NCI-H2171 (cell line): ENCODE data around the gene RGS16.

Experiments used
- DNase-seq: peaks from one replicate; lab custom pipeline; 2025; lab: John Stamatoyannopoulos, UW

RGS16 gene

DNA sequence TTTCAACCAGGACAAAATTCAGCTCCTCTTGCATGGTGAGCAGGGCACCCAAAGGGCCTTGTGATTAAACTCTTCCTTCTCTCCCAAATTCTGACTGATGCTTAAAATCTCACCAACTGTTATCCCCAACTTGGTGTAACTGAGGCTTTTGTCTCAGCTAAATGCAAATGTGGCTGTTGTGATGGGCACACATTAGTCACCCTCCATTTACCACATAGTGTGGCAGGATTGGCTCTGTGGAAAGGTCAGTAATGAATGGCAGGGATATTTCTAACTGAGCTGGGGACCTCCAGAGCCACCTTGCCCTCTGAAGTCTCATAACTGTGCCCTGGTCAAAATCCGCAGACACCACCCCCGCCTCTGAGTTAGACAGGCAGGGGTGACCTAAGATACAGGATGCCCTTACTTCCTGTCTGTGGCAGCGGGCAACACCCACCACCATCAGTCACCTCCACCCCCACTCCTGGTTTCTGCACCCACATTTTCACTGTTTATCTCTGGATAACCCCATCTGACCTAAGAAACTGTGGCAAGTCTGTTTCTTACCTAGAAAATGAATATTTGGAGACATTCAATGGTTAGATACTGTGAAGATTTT is 25.4 kb upstream of the RGS16 start:
- no peak for DNase-seq

DNA sequence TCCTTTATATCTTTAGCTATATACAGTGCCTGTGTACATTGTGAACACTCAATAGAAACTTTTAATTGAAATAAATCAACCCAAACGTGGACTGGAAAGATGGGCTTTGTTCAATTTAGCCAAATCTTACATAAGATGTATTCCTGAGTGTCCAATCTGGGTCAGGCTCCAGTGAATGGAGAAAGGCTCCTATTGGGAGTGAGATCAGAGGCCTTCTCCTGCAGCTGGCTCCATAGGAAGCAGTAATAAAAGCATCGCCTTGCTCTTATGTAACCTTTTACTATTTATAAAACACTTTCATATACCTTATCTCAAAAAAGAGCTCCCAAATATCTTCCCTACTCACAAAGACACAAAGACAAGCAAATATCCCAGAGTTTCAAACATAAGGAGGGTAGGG is 24.9 kb upstream of the RGS16 start:
- DNase-seq = no peak

DNA sequence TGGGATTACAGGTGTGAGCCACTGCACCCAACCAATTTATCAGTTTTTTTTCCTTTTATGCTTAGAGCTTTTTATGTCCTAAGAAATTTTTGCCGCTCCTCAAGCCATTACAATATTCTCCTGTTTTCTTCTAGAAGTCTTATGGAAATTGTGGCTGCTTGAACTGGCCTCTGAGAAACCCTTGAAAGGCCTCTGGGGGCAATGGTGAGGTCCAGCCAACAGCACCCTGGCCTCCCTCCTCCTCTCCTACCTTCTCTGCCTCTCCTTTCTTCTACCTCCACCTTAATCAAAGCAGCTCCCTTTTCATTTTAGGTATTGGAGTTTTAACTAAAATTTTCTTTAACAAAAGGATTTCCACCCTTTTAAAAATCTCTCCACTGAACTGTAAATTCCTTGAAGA is 24.5 kb upstream of the RGS16 start:
- DNase-seq = no peak

DNA sequence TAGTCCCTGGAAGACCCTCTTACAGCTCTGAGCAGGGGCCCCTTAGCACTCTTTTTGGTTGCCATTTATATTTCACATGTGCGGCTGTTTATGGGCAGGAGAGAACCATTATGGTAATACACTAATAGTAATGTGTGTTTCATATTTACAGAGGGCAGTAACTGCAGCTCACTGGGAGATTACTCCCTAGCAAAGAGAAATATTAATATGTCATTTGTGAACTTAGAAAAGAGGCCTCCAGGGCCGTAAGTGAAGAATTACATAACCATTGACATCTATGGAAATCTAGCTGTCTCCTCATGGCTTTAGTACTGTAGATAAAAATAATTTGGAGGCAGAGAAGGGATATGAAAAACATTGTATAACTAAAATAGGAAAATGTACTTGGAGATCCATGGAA is 23.4 kb upstream of the RGS16 start:
- no peak for DNase-seq

DNA sequence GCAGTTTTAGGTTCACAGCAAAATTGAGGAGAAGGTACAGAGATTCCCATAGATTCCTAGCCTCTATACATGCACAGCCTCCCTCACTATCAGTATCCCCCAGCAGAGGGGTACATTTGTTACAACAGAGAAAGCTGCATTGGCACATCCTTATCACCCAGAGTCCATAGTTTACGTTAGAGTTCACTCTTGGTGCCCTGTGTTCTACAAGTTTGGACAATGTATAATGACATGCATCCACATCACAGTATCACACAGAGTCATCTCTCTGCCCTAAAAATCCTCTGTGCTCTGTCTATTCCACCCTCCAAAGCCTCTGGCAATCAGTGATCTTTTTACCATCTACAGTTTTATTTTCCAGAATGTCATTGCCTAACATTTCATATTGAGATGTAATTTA is 22.3 kb upstream of the RGS16 start:
- no peak for DNase-seq

DNA sequence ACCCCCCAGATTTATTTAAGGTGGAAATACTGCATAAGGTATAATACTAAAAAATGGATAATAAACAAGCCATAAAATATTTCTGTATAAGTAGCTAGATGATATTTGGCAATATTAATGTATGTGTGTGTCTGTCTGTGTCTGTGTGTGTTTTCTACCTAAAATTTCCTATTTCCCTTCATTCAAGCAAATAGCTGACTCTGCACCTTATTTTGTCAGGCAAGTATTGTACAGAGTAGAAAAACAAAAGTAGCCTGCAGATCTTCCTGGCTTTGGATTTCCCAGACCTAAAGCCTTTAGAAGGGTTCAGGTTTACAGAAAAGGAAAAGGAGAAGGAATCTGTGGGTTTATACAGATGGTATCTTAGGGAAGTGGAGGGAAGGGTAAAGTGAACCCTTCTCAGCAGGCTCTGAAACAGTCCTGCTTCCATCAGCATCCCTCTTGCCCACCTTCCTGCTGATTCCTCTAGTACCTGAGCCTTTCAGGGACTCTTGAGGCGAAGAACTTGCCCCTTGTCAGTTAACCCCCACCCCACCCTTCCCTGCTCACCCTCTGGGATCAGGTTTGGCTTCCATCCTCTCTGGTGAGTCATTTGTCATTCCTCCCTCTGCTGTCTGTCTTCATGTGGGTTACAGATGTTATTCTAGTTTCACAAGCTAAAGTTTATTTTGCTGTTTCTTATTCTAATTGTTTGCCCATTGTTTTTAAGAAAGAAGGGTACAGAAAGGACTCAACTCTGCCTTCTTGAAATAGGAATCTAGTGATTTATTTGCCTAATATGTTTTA is 21.7 kb upstream of the RGS16 start:
- no peak for DNase-seq

DNA sequence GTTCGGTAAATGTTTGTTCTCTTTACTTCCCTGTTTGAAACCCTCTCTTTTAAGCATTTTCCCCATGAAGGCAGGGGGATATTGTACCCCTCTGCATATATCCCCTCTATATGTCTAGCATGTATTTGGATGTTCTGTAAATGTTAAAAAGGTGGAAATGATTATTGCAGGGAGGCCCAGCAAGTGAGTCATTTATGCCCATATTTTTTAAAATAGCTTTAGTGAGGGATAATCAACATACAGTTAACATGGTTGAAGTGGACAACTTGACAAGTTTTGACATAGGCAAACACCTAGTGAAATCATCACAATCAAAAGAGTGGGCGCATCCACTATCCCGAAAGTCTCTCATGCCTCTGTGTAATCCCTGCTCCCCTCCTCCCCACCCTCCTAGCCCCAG is 20.8 kb upstream of the RGS16 start:
- no peak for DNase-seq

DNA sequence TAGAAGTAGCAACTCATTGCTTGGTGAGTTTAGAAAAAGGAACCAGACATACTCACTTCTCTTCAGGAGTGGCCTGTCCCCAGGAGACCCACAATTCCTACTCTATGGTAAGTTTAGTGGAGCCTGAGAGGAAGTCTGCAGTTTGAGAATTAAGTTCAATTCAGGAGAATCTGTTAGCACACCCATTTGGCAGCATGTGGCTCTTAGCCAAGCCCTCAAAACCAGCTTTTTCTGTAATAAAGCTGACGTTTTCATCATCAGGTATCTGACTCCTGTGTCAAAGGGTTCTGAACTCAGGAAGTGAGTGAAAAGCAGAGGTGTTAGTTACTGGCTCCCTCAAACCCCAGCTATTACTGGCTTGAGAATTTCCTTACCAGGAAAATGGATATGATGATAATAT is 20.4 kb upstream of the RGS16 start:
- DNase-seq = no peak

DNA sequence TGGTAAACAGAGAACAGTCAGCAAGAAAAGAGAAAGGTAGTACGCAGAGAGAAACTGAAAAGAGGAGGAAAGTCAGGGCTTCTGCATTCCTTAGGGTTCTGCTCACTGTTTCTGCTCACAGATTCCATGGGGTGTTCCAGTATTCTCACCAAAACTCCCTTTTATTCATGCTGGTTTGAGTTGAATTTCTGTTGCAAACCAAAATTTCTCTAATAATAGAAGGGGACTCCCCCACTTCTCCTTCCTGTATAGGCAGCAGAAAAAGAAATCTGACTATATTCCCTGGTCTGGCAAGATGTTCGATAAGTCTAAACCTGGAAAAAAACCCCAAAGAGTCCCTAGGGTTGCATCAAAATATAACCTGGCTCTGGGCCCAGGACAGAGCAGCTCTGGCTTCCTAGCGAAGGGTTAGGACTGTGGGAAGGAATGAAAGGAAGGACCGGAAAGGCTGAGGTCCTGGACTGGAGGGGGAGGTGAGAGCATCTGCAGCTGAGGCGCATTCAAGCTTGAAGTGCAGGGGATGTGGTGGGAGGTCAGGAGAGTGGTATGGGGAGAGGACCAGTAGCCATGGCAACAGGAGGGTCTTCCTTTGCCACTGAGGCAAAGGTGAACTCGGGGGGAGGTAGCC is 18.8 kb upstream of the RGS16 start:
- no peak for DNase-seq

DNA sequence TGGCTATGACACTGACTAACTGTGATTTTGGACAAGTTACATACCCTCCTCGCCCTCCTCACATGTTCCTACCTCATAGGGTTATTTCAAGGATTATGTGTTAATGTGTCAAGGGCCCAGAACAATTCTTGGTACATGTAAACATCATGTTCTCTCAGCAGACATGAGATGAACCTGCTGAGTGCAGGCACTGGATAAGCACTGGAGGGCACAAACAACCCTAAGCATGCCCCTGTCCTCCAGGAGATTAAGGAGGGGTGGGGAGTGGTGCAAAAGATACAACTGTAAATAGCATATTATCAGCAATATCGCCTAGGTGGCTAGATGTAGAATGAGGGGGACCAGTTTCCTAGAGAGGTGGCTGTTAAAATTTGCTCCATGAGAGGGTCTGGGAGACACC is 17.7 kb upstream of the RGS16 start:
- no peak for DNase-seq

DNA sequence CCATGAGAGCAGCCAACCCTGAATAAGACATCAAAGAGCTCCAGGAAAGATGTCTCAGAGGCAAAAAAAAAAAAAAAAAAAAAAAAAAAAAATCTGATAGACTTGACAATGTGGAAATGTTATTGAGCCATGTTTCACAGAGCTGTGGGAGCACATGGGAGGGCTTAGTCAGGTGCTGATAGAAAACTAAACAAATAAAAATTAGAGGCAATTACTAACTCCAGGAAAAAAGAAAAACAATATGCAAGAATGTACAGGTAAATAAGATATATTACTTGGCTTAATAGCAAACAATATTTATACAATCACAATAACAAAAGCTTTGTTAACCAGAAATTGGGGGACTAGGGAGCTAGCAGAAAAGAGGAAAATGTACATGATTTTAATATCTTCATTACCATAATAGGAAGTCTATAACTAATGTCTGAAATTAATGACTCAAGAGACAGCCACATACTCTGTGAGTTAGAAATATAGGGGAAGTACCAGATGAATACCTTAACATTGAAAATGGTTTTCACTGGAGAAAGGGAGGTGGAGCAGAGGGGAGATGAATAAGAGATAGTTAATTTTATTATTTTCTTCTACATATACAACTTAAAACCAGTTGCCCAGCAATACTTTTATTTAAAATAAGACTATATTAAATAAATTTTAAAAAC is 16.9 kb upstream of the RGS16 start:
- no peak for DNase-seq

DNA sequence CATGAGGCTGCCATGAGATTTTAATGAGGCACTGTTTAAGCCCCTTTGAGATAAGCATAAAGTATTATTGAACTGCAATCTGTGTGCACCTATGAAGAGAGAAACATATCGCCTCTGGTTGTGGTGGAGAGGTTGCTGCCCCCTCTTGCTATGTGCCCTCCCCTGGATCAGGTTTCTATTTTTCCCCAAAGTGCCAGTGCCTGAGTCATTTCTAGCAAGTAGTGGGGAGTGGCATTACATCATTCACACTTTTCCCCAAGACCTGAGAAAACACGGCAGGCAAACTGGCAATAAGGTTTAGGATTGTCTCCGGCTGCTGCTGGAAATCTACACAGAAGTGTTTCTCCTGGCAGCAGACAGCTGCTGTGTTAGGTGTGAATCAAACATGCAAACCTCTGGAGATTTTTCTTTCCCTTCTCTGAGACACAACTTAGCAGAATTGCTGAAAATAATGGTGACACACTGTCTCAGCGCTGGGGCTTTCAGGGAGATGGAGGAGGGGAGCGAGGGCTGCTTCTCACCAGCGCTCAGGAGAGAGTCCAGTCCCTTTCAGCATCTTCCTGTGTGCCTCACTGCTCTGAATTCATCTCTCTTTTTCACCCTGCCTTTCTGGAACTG is 13.7 kb upstream of the RGS16 start:
- DNase-seq = peak; percentile 56

DNA sequence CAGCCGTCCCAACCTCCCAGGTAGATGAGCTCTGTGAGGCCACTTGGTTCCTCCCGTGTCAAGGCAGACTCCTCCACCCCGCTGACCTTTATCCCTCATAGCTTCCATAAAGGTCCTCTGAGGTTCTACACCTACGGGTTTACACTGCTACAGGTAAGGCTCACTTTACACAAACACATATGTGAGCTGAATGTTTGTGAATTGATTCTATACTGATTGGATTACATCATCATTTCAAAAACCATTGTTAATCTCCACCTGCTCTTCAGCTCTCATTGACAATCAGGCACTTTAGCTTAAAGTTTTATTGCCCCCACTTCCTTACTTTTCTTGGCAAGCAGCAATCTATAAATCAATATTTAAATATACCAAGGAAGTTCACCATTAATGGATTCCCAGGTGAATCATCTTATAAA is 12.8 kb upstream of the RGS16 start:
- DNase-seq = no peak

DNA sequence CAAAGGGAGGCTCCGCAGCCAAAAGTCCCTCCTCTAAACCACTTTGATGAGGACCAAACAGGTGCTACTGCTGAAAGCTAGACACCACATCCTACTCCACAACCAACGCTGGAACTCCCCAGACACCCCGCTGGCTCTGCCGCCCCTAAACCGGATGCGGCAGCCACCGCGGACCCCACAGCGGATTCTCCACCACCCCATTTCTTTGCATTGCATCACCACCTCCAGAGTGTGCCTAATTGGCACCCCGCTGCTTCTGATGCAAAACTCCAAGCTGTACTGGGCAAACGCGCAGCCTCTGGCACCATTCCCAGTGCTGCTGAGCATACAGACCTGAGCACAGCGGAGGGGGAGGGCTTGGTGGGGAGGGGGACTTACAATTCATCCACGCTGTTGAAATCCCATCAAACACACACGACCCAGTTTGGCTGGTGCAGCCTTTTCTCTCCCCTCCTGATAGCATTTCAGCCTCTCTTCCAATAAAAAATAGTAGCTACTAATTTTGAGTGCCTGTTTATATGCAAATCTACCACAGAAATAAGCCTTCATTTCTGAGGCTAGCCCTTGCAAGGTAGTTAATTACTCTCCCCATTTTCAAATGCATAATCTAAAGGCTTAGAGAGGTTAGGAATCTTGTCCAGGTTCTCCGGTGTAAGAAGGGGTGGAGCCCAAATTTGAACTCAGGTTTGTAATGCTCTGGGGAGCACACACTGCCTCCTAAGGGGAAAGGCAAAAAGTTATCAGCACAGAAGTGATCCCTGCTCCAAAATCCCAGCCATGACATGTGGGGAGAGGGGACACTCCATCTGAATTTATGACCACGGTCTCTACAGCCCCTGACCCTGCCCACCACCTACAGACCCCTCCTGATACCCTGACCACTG is 12.2 kb upstream of the RGS16 start:
- DNase-seq = peak; percentile 94

DNA sequence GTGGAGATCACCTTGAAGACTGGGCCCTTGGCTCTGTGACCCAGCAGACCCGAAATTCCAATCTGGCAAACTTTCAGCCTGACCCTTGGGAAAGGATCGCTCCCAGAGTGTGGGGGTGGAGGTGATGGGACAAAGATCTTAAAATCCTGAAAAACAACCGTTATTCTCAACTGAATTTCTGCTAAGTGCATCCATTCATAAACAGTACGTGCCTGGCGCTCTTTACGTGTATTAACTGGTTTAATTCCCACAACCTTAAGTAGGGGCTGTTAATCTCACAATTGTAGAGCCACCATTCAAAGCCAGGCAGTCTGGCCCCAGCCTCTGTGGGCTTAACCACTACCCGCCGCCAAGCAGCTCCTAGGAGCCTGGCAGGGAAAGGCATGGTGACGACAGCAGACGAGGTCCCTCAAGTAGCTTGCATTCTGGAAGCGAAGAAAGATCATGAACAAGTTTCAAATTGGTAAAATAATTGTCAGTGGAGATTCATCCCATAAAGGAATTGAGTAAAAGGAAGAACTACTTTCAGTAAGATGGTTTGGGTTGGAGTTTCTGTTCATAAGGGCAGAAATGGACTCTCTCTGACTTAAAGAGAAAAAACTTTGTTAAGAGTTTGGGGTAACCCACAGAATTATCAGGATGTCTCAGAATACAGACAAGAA is 11.4 kb upstream of the RGS16 start:
- peak; percentile 18 for DNase-seq

DNA sequence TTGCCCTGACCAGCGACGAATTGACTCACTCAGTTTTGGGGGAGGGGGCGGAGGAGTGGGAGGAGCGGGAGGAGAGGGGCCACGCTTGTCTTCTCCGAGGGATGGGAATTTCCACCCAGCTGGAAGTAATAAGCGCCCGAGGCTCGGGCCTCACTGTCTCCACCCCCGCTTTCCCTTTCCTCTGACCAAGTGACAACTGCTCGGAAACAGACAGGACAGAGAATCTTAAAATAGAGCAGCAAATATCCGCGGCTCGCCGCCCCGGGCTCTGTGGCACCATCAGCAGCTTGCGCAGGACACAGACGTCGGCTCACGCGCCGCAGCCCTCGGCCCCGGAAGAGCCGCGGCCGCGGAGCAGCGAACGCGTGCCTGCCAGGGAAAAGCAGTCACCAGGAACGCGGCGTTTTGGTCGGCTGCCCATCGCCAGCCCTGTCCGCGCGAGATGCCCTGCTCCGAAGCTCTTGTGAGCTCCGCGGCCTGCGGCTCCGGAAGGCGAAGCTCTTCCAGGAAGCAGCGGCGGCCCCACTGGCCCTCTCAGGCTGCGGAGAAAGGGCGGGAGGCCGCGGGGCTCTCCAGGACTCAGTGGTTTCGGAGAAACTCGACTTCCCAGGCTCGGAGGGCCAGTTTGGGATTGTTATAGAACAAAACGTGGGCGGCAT is 10.7 kb upstream of the RGS16 start:
- DNase-seq = no peak

DNA sequence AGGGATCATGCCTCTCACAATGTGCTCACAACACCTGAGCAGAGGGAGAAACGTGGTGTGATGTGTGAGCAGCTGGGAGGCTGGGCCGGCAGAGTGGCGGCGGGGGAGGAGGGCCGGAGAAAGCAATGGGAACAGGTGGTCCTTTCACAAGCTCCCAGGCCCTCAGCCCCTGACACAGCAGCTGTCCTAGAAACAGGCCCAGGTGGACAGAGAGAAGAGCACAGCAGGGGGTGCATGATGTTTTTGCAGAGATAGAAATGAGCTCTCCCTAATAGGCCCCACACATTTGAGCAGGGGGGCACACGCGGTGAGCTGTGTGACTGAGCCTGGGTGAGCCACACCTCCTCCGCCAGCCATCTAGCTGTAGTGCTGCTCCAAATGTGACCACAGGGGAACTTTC is 7.6 kb upstream of the RGS16 start:
- peak; percentile 91 for DNase-seq

DNA sequence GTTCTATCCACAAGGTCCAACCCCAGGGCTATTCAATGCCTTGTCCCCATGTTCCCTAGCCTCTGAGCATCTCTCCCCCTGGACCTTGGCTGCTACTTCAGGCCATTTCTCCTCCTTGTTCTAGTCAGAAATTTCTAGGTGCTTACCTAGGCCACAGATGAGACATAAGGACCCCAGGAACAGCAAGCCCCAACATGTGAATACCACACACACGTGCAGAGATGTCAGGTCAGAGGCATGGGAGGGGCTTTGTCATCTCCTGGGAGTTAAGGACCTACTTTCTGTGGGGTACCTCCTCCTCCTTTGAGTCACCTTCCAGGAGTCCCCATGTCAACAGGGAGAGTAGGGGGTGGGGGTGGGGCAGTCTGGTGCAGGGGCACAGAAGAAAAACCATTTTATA is 7.1 kb upstream of the RGS16 start:
- DNase-seq = peak; percentile 77

DNA sequence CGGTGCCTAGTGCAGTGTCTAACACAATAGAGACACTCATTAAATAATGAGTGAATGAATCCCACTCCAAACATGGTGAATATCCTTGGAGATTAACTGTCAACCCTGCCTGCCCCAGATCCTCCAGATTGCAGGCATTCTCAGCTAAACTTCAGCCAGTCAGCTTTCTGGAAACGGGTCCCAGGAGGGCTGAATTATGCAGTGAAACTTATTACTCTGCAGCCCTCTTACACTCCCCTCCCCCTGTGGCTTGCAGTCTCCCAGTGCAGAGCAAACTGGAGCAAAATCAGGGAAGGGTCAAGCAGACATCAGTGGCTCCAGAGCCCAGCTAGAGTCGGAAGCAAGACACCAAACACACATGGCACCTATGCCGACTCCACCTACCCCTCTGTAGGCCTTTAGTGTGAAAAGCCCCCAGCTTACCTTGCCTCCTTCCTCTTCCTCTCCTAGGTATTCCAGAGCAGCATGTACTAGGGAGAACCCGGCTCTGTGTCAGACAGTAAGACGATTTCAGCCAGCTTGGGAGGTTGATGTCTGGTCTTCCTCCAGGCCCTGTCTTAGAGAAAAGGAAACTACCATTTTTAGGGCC is 6.5 kb upstream of the RGS16 start:
- no peak for DNase-seq
